Ishikawa (cell line): Measurements from ENCODE around the gene DIP2C.

Source experiments
- CEBPB ChIP-seq: IDR thresholded peaks from 2 replicates; pipeline ENCODE4 v1.6.1; 2012
- CREB1 ChIP-seq: IDR thresholded peaks from 2 replicates; pipeline ENCODE4 v1.6.1; 2012; ENCODE audit warnings: low read depth
- EGR1 ChIP-seq: IDR thresholded peaks from 2 replicates; pipeline ENCODE4 v1.6.1; 2012
- EP300 ChIP-seq: IDR thresholded peaks from 2 replicates; pipeline ENCODE4 v1.6.1; 2012; ENCODE audit warnings: borderline replicate concordance
- FOXM1 ChIP-seq: IDR thresholded peaks from 2 replicates; pipeline ENCODE4 v1.6.1; 2012; ENCODE audit warnings: low read depth, borderline replicate concordance
- MAX ChIP-seq: IDR thresholded peaks from 2 replicates; pipeline ENCODE4 v1.6.1; 2012
- NFIC ChIP-seq: IDR thresholded peaks from 2 replicates; pipeline ENCODE4 v1.6.1; 2012
- RAD21 ChIP-seq: IDR thresholded peaks from 2 replicates; pipeline ENCODE4 v1.6.1; 2012; ENCODE audit warnings: low read depth
- REST ChIP-seq: IDR thresholded peaks from 2 replicates; pipeline ENCODE4 v1.6.1; 2012; ENCODE audit warnings: low read depth, mild to moderate bottlenecking
- TAF1 ChIP-seq: IDR thresholded peaks from 2 replicates; pipeline ENCODE4 v1.6.1; 2012; ENCODE audit warnings: low read depth, mild to moderate bottlenecking
- TCF12 ChIP-seq: IDR thresholded peaks from 2 replicates; pipeline ENCODE4 v1.6.1; 2012; ENCODE audit warnings: low read depth
- TEAD4 ChIP-seq: IDR thresholded peaks from 2 replicates; pipeline ENCODE4 v1.6.1; 2012
- USF1 ChIP-seq: IDR thresholded peaks from 2 replicates; pipeline ENCODE4 v1.6.1; 2012
- YY1 ChIP-seq: IDR thresholded peaks from 2 replicates; pipeline ENCODE4 v1.6.1; 2012; ENCODE audit warnings: low read depth
- ZBTB7A ChIP-seq: IDR thresholded peaks from 2 replicates; pipeline ENCODE4 v1.6.1; 2012; ENCODE audit warnings: low read depth

The DIP2C gene

GRCh38 chr10:586716-587115 is 102.8 kb downstream of the DIP2C start:
- TF ChIP-seq TAF1, result no peak
- no peak for TF ChIP-seq CEBPB

GRCh38 chr10:586151-586550 is 103.3 kb downstream of the DIP2C start:
- no peak for TF ChIP-seq EGR1
- TF ChIP-seq YY1, result 0 out of 2 replicates have a peak, but pooled peaks have one; percentile 29
- TF ChIP-seq NFIC, result peak; percentile 66
- TF ChIP-seq CEBPB, result no peak
- 0 out of 2 replicates have a peak, but pooled peaks have one; percentile 18 for TF ChIP-seq USF1
- TF ChIP-seq TEAD4, result 0 out of 2 replicates have a peak, but pooled peaks have one; percentile 35
- no peak for TF ChIP-seq TCF12

- no peak for TF ChIP-seq ZBTB7A
- no peak for TF ChIP-seq CEBPB
- TF ChIP-seq TEAD4, result no peak
- no peak for TF ChIP-seq MAX
- TF ChIP-seq TAF1, result no peak
- TF ChIP-seq YY1, result no peak
- TF ChIP-seq NFIC, result no peak
Observed at GRCh38 chr10:585502-585901, 104.0 kb downstream of the DIP2C start.

- TF ChIP-seq TAF1, result no peak
- no peak for TF ChIP-seq CREB1
- no peak for TF ChIP-seq NFIC
- no peak for TF ChIP-seq EP300
- no peak for TF ChIP-seq USF1
- no peak for TF ChIP-seq TEAD4
- TF ChIP-seq TCF12, result no peak
- TF ChIP-seq YY1, result no peak
- no peak for TF ChIP-seq REST
- no peak for TF ChIP-seq ZBTB7A
- TF ChIP-seq FOXM1, result no peak
- no peak for TF ChIP-seq RAD21
- TF ChIP-seq MAX, result no peak
- no peak for TF ChIP-seq CEBPB
- TF ChIP-seq EGR1, result no peak
Observed at GRCh38 chr10:583433-583832, 106.0 kb downstream of the DIP2C start.

GRCh38 chr10:581776-582330 is 107.6 kb downstream of the DIP2C start:
- TF ChIP-seq EGR1, result no peak
- no peak for TF ChIP-seq NFIC
- TF ChIP-seq TCF12, result no peak
- TF ChIP-seq MAX, result no peak
- TF ChIP-seq CEBPB, result no peak
- TF ChIP-seq TAF1, result no peak
- no peak for TF ChIP-seq YY1

- TF ChIP-seq EGR1, result no peak
- TF ChIP-seq TAF1, result no peak
- no peak for TF ChIP-seq FOXM1
- TF ChIP-seq YY1, result no peak
- TF ChIP-seq MAX, result no peak
- TF ChIP-seq REST, result no peak
- no peak for TF ChIP-seq RAD21
- TF ChIP-seq TEAD4, result no peak
- TF ChIP-seq NFIC, result no peak
- no peak for TF ChIP-seq USF1
- no peak for TF ChIP-seq TCF12
- TF ChIP-seq CEBPB, result no peak
Observed at GRCh38 chr10:580778-581177, 108.7 kb downstream of the DIP2C start.
